Measurements from ENCODE around the gene IGDCC3.

IGDCC3 gene

GRCh38 chr15:65377976-65378366, at the start of gene IGDCC3:
IGDCC3 (minus strand) TSS chr15:65378002; CDS start chr15:65377788, 214 bp downstream.
- no peaks in the 10 kb centered on the region for H3K9me3 Mint-ChIP-seq
- intact Hi-C loops (cut with micrococcal nuclease): no loop called here
- no peaks in the 10 kb centered on the region for H3K36me3 Mint-ChIP-seq (ENCODE audit: low read depth)
- peak within 1 kb of the TSS; percentile 63 for H3K4me3 Mint-ChIP-seq
- H3K27ac Mint-ChIP-seq: no peak within 1 kb of the TSS
- H3K4me1 Mint-ChIP-seq (ENCODE audit: low read depth): peaks cover 9% of the 10 kb centered on the region
- H3K27me3 Mint-ChIP-seq: peaks cover 83% of the 10 kb centered on the region

GRCh38 chr15:65426216-65426853, 48.5 kb upstream of the IGDCC3 start:
- Mint-ChIP-seq H3K27me3 (peaks cover 46% of the 10 kb centered on the region), H3K9me3 (no peaks in the 10 kb centered on the region), H3K4me3 (no peak overlapping the region), H3K36me3 (ENCODE audit: low read depth) (no peaks in the 10 kb centered on the region), H3K27ac (no peak overlapping the region), H3K4me1 (ENCODE audit: low read depth) (peaks cover 15% of the 10 kb centered on the region)
- intact Hi-C loops (cut with micrococcal nuclease): no loop called here

DNA sequence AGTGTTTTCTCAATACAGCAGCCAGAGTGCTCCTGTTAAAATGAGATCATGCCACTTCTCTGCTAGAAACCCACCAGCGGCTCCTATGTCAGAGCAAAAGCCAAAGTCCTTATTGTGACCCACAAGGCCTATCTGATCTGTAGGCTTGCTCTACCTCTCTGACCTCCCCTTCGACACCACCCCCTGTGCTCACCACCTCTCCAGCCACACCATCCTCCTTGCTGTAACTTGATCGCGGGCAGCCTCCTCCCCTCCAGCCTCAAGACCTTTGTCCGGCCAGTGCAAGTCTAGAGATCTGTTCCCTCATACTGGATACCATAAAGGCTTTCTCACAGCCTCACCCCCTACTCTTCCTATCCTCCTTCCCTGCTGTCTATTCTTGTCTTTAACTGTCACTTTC, 46.9 kb upstream of the IGDCC3 start:
- H3K4me3 Mint-ChIP-seq: no peak overlapping the region

DNA sequence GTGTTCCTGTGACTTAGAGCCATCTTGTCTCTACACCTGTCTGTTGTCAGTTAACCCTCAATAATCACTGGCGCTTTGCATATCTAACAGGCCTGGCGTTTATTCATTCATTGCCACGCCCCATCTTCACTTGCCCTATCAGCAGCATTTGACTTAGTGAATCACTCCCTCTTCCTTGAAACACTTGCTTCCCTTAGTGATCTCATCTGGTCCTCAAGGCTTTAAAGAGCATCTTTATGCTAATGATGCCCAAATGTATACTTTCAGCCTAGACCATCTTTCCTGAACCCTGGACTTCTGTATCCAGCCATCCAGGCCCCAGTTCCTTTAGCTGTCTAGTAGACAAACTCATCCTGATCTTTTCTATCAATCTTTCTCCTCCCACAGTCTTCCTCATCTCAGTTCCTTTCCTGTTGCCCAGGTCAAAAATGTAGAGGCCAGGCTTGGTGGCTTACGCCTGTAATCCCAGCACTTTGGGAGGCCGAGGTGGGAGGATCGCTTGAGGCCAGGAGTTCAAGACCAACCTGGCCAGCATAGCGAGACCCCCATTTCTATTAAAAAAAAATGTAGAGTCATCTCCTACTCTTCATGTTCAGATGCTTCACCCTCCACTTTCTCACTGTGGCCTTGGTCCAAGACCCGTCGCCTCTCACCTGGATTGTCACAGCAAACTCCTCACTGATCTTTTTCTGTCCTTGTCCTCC, 46.3 kb upstream of the IGDCC3 start:
- no peaks in the 10 kb centered on the region for H3K36me3 Mint-ChIP-seq (ENCODE audit: low read depth)

More for the DNA sequence above, 46.9 kb upstream of the IGDCC3 start:
- Mint-ChIP-seq H3K27me3 (peaks cover 62% of the 10 kb centered on the region), H3K4me1 (ENCODE audit: low read depth) (peaks cover 15% of the 10 kb centered on the region), H3K27ac (no peak overlapping the region), H3K9me3 (no peaks in the 10 kb centered on the region), H3K36me3 (ENCODE audit: low read depth) (no peaks in the 10 kb centered on the region)
- intact Hi-C loops (cut with micrococcal nuclease): no loop called here

DNA sequence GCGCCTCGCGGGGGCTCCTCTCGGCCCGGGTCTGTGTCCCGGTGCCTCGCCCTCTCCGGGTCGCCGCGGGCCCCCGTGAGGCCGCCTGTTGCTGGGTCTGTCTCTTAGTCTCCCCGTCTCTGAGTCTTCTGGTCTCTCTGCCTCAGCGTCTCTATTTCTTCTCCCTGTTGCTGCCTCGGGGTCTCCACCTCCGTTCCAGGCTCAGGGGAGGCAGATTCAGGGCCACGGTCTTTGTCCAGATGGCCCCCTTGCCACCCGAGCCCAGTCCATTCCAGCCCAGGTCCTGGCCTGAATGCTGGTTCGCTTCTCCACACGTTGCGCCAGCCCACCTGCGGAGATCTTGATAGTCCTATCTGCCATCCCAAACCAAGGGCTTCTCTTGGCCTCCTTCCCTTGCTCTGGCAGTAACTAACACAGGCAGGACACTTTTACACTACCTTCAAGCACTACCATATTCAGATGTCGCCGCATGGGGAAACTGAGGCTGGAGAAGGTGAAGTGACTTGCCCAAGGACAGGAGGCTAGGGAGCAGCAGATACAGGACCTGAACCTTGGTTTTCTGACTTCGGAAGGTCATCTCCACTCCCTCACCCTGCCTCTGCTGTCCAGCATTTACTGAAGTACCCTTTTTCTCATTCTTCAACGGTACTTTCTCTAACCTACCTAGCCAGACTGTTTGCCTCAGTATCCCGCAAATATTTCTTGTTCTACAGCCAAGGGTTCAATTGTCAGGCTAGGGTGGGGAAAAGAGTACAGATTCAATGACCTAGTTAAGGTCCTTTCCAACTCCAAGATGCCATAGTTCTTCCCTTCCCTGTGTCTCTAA, 45.6 kb upstream of the IGDCC3 start:
- Mint-ChIP-seq H3K4me3 (peak overlapping the region; percentile 70), H3K27ac (no peak overlapping the region), H3K4me1 (ENCODE audit: low read depth) (peaks cover 15% of the 10 kb centered on the region), H3K9me3 (no peaks in the 10 kb centered on the region), H3K27me3 (peaks cover 75% of the 10 kb centered on the region), H3K36me3 (ENCODE audit: low read depth) (no peaks in the 10 kb centered on the region)
- intact Hi-C loops (cut with micrococcal nuclease): no loop called here

More for the DNA sequence above, 46.3 kb upstream of the IGDCC3 start:
- Mint-ChIP-seq H3K4me3 (no peak overlapping the region), H3K4me1 (ENCODE audit: low read depth) (peaks cover 15% of the 10 kb centered on the region), H3K27me3 (peaks cover 68% of the 10 kb centered on the region), H3K27ac (no peak overlapping the region), H3K9me3 (no peaks in the 10 kb centered on the region)
- intact Hi-C loops (cut with micrococcal nuclease): no loop called here

DNA sequence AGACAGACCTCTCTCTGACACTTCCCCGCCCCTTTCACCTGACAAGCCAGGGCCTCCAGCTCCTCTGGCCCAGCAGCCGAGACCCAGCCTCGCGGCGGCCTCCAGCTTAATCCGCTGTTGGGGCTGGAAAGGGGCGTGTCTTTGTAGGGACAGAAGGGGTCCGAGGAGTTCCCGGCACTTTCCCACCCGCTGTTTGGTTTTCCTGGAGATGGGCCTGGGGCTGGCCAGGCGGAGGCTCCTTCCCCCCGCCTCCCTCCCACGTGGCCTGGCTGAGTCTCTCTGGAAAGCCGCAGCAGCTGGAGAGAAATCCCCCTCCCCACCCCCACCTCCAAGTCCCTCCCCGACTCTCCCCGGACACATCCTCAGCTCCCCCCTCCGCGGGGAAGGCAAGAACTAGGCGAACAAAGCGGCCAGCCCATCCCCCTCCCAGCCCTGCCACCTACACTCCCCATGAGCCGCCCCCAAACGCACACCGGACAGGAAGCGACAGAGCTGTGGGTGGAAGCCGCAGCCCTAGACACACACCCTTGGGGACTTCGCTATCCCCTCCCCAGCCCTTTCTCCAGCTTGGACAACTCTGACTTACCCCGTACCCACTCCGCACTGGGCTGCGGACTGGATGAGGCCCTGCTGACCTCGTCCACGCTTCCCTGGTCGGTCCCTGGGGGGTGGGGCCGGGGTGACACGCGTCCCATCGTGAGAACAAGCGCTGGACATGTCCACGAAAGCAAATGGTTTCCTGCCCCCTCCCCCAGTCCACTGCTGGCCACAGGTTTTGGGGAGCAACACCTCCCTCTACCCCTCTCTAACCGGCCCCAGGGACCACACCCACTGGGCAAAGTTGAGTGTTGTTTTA, 43.8 kb upstream of the IGDCC3 start:
- intact Hi-C loops (cut with micrococcal nuclease): no loop called here
- H3K27me3 Mint-ChIP-seq: peaks cover 85% of the 10 kb centered on the region
- H3K27ac Mint-ChIP-seq: no peak overlapping the region
- H3K9me3 Mint-ChIP-seq: no peaks in the 10 kb centered on the region
- peak overlapping the region; percentile 75 for H3K4me3 Mint-ChIP-seq
- no peaks in the 10 kb centered on the region for H3K36me3 Mint-ChIP-seq (ENCODE audit: low read depth)
- peaks cover 15% of the 10 kb centered on the region for H3K4me1 Mint-ChIP-seq (ENCODE audit: low read depth)

DNA sequence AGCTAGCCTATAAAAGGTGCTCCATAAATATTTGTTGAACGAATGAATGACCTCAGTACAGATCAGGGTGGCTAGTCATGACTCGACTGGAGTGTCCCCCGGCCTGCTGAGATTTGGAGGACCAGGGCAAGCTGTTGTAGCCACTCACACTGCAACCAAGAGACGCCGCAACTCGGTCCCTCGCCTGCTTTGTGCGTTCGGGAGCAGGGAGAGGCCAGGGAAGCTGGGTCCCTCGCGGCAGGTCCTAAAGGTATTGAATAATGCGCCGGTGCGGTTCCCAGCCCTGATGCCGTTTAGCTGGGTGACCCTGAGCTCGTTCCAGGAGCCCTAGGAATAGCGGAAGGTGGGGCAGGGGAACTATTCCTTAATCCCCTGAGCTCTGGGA, 43.2 kb upstream of the IGDCC3 start:
- H3K4me1 Mint-ChIP-seq (ENCODE audit: low read depth): peaks cover 15% of the 10 kb centered on the region
- no peaks in the 10 kb centered on the region for H3K9me3 Mint-ChIP-seq
- H3K36me3 Mint-ChIP-seq (ENCODE audit: low read depth): no peaks in the 10 kb centered on the region
- no peak overlapping the region for H3K27ac Mint-ChIP-seq
- intact Hi-C loops (cut with micrococcal nuclease): no loop called here
- no peak overlapping the region for H3K4me3 Mint-ChIP-seq
- H3K27me3 Mint-ChIP-seq: peaks cover 84% of the 10 kb centered on the region

DNA sequence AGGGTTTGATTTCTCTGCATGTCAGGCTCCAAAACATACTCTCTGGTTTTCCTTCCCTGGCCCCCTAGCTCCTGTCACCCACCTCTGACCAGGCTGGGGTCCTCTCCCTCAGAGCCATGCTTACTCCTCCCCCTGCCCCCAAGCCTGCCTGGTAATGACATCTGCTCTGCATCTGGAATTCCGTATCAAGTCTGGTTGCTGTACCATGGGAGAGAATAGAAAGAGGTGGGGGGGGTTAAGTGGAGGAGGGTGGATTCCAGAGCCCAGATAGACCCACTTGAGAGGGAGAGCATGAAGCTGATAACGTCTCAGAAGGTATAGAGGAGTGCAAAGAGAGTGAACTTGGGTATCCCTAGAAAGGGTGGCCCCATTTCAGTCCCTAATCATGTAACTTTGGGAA, 40.8 kb upstream of the IGDCC3 start:
- peaks cover 65% of the 10 kb centered on the region for H3K27me3 Mint-ChIP-seq

DNA sequence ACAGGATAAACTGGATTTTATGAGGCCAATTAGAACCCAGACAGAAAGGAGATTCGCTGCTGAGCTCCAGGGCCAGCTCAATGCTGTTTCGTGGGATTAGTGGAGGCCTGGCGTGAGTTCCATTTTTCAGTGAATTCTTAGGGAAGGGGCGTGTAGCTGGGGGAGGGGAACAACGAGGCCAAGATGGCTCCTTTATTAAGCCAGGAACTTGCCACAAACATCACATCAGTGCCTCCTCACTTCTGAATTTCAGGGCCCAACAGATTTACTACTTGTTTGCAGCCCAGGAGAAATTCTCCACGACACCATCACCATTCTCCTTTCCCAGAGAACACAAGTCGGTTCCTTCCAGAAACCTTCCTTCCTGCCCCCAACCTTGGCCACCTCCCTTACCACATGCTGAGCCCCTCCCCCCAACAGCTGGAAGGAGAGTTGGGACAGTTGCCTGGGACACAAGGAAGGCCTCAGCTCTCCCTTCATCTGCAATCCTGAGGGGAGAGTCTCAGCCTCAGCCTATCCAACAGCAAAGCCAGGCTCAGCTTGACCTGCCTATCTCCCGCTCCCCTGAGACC, 39.1 kb upstream of the IGDCC3 start:
- Mint-ChIP-seq H3K4me1 (ENCODE audit: low read depth) (peaks cover 4% of the 10 kb centered on the region), H3K4me3 (no peak overlapping the region), H3K27ac (no peak overlapping the region), H3K36me3 (ENCODE audit: low read depth) (no peaks in the 10 kb centered on the region), H3K9me3 (no peaks in the 10 kb centered on the region), H3K27me3 (peaks cover 52% of the 10 kb centered on the region)
- intact Hi-C loops (cut with micrococcal nuclease): no loop called here

More for the DNA sequence above, 40.8 kb upstream of the IGDCC3 start:
- H3K4me3 Mint-ChIP-seq: no peak overlapping the region
- H3K4me1 Mint-ChIP-seq (ENCODE audit: low read depth): peaks cover 15% of the 10 kb centered on the region
- H3K36me3 Mint-ChIP-seq (ENCODE audit: low read depth): no peaks in the 10 kb centered on the region
- intact Hi-C loops (cut with micrococcal nuclease): no loop called here
- no peaks in the 10 kb centered on the region for H3K9me3 Mint-ChIP-seq
- no peak overlapping the region for H3K27ac Mint-ChIP-seq

DNA sequence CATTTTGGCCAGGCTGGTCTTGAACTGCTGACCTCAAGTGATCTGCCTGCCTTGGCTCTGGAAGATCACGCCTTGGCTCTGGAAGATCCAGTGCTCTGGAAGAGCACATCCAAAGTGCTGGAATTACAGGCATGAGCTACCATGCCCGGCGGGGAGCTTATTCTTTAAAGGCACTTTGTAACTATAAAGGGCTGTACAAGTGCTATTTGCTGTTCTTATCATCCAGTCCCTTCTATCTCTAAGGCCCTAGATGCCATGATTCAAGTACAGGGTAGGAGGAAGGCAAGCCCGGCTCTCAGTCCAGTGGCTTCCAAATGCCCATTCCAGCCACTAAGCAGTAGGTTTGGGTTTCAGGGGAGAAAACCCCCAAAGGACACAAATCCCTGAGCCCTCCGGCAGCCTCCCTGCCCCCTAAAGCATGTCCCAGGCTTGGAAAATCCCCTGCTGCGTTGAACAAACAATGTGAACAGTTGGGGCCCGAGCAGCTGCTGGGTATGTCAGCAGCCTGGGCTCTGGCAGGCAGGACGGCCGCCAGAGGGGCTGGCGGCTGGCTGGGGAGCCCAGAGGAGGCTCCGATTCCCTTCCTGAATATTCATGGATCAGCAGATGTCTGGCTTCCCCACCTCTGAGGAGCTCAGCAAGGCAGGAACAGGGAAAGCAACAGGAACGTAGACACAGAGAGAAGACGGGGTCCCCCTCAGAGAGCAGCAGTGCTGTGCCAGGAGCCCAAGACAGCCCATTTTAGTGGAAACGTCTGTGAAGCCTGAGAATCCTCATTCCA, 37.2 kb upstream of the IGDCC3 start:
- Mint-ChIP-seq H3K4me1 (ENCODE audit: low read depth) (no peaks in the 10 kb centered on the region), H3K27ac (no peak overlapping the region), H3K9me3 (no peaks in the 10 kb centered on the region), H3K27me3 (peaks cover 38% of the 10 kb centered on the region), H3K4me3 (no peak overlapping the region), H3K36me3 (ENCODE audit: low read depth) (no peaks in the 10 kb centered on the region)
- intact Hi-C loops (cut with micrococcal nuclease): no loop called here

GRCh38 chr15:65413760-65414144, 36.0 kb upstream of the IGDCC3 start:
- H3K4me1 Mint-ChIP-seq (ENCODE audit: low read depth): peaks cover 6% of the 10 kb centered on the region
- H3K27me3 Mint-ChIP-seq: peaks cover 34% of the 10 kb centered on the region
- no peaks in the 10 kb centered on the region for H3K36me3 Mint-ChIP-seq (ENCODE audit: low read depth)
- H3K4me3 Mint-ChIP-seq: no peak overlapping the region
- no peaks in the 10 kb centered on the region for H3K9me3 Mint-ChIP-seq
- H3K27ac Mint-ChIP-seq: no peak overlapping the region
- intact Hi-C loops (cut with micrococcal nuclease): no loop called here

DNA sequence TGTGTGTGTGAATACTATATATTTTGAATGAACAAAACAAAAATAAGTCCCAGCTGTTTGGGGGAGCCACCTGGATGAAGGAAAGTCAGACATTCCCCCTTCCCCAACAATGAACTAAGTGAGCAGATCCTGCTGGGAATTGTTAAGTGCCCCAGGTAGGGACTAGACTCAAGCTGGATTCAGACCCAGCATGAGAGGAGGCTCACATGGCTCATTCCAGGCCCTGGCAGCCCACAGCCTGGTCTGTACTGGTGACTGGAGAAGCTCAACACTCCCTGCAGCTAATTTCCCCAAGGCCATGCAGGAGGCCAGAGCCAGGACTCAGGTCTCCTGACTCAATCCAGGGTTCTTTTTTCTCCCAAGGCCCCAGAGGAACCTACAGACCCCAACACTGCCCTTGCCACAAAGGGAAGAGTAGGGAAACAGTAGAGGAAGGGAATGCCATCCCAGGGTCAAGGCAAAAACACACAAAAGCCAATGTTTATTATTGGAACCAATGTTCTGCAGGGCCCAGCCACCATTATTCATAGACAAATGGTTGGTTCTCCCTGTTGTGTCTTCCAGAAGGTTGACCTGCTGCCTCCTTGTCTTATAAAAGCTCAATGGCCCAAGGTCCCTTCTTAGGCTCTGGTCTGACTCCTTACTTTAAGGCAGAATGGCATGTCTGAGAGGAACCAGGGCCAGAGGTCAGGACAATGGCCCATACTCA, 35.4 kb upstream of the IGDCC3 start:
- Mint-ChIP-seq H3K36me3 (ENCODE audit: low read depth) (no peaks in the 10 kb centered on the region), H3K9me3 (no peaks in the 10 kb centered on the region), H3K4me1 (ENCODE audit: low read depth) (peaks cover 6% of the 10 kb centered on the region), H3K27me3 (peaks cover 29% of the 10 kb centered on the region), H3K4me3 (no peak overlapping the region), H3K27ac (no peak overlapping the region)
- intact Hi-C loops (cut with micrococcal nuclease): no loop called here

All from dendritic cell treated with granulocyte-macrophage colony-stimulating factor and Interleukin-4, amounts not matched to agents 40 ng/mL and 50 ng/mL, for 4 days (primary cell).